Occipital lobe (tissue), 2 donors: ENCODE data around the gene STX12. TPM values are rescaled to one million over a fixed set of nuclear protein-coding genes. Genes with fewer than 3 reads are reported as not detected.
A peak's percentile ranks its signal among the peaks of the same experiment; 100 is the strongest.

ENCODE experiments used
- DNase-seq: peaks from one replicate; lab custom pipeline; 2025; lab: John Stamatoyannopoulos, UW
- total RNA-seq: library from RNA; depleted of rRNA; stranded (reverse); fragments of >200 nt; gene quantifications from one replicate; pipeline ENCODE4 v1.2.3, GENCODE V29; 2014

The STX12 gene
- 165 TPM for total RNA-seq

DNA sequence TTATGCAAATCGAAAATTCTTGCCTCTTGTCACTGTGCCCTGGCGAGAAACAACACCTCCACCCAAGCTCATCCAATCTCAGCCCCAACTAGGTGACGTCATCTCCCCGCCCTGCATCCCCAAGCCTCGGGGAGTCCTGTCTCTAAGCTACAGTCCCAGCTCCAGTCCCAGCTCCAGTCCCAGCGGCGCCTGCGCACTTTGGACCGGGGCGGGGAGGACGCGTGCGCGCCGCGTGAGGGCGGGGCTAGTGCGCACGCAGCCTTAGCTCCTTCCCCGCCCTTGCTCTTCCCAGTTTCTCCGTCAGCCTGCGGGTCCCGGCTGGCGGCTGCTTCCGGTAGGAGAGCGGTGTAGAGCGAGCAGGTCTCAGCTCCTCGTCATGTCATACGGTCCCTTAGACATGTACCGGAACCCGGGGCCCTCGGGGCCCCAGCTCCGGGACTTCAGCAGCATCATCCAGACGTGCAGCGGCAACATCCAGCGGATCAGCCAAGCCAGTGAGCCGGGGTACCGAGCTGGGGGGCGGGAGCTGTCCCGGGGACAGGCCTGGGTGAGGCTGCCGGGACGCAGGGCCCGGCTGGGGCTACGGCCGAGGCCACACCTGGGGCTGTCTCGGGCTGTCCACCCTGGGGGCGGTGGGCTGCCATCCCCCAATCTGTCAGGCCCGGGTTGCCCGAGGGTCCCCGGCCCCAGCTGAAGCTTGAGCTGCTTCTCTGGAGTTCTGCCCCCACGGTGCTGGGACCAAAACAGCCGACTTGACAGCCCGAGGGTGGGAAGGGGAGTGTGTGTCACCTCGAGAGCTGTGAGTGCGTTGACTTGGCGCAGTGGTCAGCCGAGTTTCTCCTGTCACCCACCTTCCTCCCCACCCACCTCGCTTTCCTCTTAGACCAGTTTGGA is at the start of gene STX12:
Gene STX12 (plus strand): TSS at position 288 of the 894 bp plus-strand sequence. CDS start 89 bp downstream, at position 377.
- DNase-seq, result peak; percentile 99

GRCh38 chr1:27724961-27725373 is 48.1 kb upstream of the STX12 start:
- DNase-seq, result no peak

- DNase-seq, result peak; percentile 99
Observed at GRCh38 chr1:27725374-27726172, 47.4 kb upstream of the STX12 start, which contains the start of gene FAM76A. Gene FAM76A (plus strand): TSS chr1:27725961. CDS start chr1:27726081, 120 bp downstream.

DNA sequence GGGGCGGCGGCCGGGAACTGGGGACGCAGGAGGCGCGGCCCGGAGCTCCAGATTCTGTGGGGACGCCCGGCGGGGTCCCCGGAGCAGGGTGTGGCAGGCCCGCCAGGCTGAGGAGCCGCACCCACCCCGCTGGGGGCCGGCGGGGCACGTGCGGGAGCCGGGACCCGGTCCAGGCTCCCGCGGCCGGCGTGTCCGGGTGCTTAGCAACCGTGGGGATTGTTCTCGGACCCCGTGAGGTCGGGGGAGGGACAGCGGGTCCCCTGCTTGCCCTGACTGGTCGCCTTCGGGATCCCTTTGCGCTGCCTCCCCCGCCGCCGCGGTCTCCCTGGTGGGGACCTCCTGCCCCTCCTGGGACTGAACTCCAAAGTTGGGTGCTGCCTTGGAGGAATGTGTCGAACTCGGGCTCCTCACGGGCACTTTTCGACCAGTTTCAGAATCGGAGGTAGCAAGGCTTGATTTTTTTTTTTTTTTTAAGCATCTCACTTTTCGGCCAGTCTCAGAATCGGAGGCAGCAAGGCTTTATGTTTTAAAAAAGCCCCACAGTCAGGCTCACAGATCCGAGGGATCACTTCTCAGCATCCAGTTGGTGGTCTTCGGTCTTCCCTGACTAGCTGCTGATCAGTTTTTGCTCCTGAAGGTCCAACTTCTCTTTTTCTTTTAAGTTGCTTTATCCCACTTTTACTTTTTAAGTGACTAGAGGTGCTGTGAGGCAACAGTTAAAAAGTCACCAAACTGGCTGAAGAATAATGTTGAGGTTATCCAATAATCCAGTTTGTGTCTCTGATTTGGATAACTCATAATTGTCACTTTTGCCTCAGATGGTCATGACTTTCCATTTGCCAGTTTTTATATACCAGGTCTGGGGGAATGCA is 46.6 kb upstream of the STX12 start:
- DNase-seq, result no peak

DNA sequence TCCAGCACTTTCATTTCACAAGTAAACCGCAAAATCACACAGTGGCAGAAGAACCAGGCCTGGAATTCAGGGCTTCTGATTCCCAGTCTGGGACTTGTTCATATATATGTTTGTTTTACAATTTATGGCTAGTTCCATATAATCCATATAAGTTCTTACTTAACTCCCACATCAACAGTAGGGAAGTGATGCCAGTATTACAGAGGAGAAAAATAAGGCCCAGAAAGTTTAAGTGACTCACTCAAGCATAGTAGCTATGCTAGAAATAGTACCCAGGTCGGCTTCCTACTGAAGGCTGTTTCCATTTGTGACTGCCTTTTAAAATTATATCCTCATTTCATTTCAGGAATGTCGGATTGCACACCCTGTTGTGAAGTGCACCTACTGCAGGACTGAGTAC is 45.9 kb upstream of the STX12 start:
- DNase-seq, result no peak

GRCh38 chr1:27736252-27736651 is 36.8 kb upstream of the STX12 start:
- DNase-seq, result no peak

DNA sequence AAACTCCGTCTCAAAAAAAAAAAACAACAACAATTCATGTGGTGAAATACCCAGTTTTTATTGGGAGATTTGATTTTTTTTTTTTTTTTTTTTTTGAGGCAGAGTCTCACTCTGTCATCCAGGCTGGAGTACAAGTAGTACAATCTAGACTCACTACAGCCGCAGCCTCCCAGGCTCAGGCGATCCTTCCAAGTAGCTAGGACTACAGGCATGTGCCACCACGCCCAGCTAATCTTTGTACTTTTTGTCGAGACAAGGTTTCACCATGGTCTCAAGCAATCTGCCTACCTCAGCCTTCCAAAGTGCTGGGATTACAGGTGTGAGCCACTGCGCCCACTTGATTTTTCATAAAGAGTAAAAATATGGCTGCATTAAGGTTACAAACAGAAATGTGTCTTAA is 31.9 kb upstream of the STX12 start:
- no peak for DNase-seq

- no peak for DNase-seq
Observed at GRCh38 chr1:27744556-27744955, 28.5 kb upstream of the STX12 start.

GRCh38 chr1:27745466-27745865 is 27.6 kb upstream of the STX12 start:
- no peak for DNase-seq

- DNase-seq, result no peak
Observed at GRCh38 chr1:27752360-27752759, 20.7 kb upstream of the STX12 start.

- no peak for DNase-seq
Observed at GRCh38 chr1:27755286-27755685, 17.7 kb upstream of the STX12 start.

- DNase-seq, result no peak
Observed at GRCh38 chr1:27755865-27756264, 17.2 kb upstream of the STX12 start.

DNA sequence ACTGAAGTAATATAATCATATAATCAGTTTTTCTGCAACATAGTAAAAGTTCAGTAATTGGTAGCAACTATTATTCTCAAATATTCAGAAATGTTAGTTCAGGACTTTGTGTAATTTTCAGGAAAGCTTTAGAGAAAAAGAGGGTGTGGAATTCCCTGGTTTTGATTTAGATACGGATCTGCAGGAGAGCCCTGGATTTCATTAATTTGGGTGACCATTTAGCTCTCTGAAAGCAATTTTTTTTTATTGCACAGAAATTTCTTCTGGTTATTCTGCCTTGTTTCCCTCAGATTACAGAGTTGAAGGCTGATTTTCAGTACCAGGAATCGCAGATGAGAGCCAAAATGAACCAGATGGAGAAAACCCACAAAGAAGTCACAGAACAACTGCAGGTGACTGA is 13.8 kb upstream of the STX12 start:
- DNase-seq, result no peak

- DNase-seq, result no peak
Observed at GRCh38 chr1:27760426-27760825, 12.6 kb upstream of the STX12 start.

DNA sequence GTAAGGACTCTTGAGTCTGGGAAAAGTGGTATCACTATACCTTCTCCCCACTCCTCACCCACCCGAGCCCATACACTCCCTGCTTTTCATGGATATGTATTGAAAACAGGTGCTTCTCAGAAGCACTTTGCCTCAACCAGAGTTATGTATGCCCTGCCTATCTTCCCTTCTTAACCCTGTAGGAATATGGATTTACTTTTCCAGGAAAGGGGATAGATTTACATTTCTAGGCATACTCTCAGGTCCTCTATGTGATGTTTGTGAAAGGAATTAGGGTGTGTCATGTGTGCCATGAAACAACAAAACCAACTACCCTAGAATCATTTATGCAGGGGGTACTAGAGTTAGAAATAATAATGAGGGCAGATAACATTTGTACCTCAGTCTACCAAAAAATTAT is 11.0 kb upstream of the STX12 start:
- DNase-seq, result no peak

DNA sequence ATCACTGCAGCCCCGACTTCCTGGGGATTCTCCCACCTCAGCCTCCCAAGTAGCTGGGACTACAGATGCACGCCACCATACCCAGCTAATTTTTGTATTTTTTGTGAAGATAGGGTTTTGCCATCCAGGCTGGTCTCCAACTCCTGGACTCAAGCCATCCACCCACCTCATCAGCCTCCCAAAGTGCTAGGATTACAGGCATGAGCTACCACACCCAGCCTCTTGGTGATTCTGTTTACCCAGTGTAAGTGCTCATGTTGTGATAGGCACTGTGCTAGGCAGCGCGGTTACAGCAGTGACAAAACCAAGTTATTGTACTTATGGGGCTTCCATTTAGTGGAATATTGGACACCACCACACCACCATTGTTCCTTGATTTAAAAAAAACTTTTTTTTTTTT is 9.7 kb upstream of the STX12 start:
- DNase-seq, result no peak

- no peak for DNase-seq
Observed at GRCh38 chr1:27770293-27770830, 2.7 kb upstream of the STX12 start.

- DNase-seq, result no peak
Observed at GRCh38 chr1:27772036-27772931, 735 bp upstream of the STX12 start.

GRCh38 chr1:27773826-27774445 is 917 bp downstream of the STX12 start:
- DNase-seq, result no peak

GRCh38 chr1:27774654-27775053 is 1.6 kb downstream of the STX12 start:
- no peak for DNase-seq
